Measurements from ENCODE around the gene ANO10. TPM values are rescaled to one million over a fixed set of nuclear protein-coding genes. Genes with fewer than 3 reads are reported as not detected.
"Not testable (repeated sequence)": the region's sequence is repeated elsewhere in the genome, so short reads cannot be mapped to it uniquely, and the experiment has no call there.

ANO10 gene
- total RNA-seq, 1 donor from 2014 or later: 32.0 TPM

GRCh38 chr3:43613976-43614375 is 7.8 kb downstream of the ANO10 start:
- H3K4me1 Mint-ChIP-seq: peaks cover 7% of the 10 kb centered on the region
- no peak for DNase-seq (ENCODE audit: low read depth, low spot score)
- no peak for TF ChIP-seq CTCF (conservative IDR thresholded peaks at IDR 0.05)
- H3K9me3 Mint-ChIP-seq: no peaks in the 10 kb centered on the region
- no peak overlapping the region for H3K4me3 Mint-ChIP-seq
- no peaks in the 10 kb centered on the region for H3K27me3 Mint-ChIP-seq (ENCODE audit: low read depth)
- no peak overlapping the region for H3K27ac Mint-ChIP-seq (ENCODE audit: unreplicated experiment)
- H3K36me3 Mint-ChIP-seq (ENCODE audit: low read depth): no peaks in the 10 kb centered on the region

DNA sequence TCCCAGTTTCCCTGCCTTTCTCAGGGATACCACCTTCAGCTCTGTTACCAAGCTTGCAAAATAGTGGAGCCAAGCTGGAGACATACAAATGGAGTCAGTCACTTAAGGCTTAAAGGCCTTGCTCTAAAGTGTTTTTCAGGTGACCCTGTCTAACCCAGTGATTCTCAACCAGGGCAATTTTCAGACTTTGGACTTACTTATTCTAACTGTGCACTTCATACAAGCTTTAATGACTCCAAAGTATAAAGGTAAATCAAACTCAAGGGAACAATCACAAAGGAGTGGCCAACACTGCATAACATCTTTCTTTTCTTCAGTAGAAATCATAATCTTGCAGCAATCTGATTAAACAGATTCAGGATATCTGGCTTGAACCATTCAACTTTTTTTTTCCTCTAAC is 9.4 kb downstream of the ANO10 start:
- no peaks in the 10 kb centered on the region for H3K27me3 Mint-ChIP-seq (ENCODE audit: low read depth)
- H3K27ac Mint-ChIP-seq (ENCODE audit: unreplicated experiment): no peak overlapping the region
- DNase-seq (ENCODE audit: low read depth, low spot score): no peak

DNA sequence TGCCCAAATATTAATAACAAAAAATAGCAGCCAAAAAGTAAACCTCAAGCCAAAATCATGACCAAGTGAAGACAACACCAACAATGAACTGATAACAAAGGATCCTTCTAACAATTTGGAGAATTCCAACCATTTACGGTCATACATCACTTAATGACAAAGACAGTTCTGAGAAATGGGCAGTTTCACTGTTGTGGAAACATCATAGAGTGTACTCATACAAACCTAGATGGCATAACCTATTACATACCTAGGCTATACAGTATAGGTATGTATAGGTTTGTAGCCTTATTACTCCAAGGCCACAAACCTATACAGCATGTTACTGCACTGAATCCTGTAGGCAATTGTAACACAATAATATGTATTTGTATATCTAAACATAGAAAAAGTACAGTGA is 12.4 kb downstream of the ANO10 start:
- TF ChIP-seq CTCF (conservative IDR thresholded peaks at IDR 0.05): no peak
- DNase-seq (ENCODE audit: low read depth, low spot score): no peak
- H3K27ac Mint-ChIP-seq (ENCODE audit: unreplicated experiment): no peak overlapping the region
- peaks cover 5% of the 10 kb centered on the region for H3K36me3 Mint-ChIP-seq (ENCODE audit: low read depth)
- peaks cover 10% of the 10 kb centered on the region for H3K4me1 Mint-ChIP-seq
- H3K27me3 Mint-ChIP-seq (ENCODE audit: low read depth): no peaks in the 10 kb centered on the region
- no peaks in the 10 kb centered on the region for H3K9me3 Mint-ChIP-seq
- no peak overlapping the region for H3K4me3 Mint-ChIP-seq

More for the DNA sequence above, 9.4 kb downstream of the ANO10 start:
- Mint-ChIP-seq H3K4me3 (no peak overlapping the region), H3K4me1 (peaks cover 3% of the 10 kb centered on the region), H3K9me3 (no peaks in the 10 kb centered on the region), H3K36me3 (ENCODE audit: low read depth) (no peaks in the 10 kb centered on the region)
- no peak for TF ChIP-seq CTCF (conservative IDR thresholded peaks at IDR 0.05)

DNA sequence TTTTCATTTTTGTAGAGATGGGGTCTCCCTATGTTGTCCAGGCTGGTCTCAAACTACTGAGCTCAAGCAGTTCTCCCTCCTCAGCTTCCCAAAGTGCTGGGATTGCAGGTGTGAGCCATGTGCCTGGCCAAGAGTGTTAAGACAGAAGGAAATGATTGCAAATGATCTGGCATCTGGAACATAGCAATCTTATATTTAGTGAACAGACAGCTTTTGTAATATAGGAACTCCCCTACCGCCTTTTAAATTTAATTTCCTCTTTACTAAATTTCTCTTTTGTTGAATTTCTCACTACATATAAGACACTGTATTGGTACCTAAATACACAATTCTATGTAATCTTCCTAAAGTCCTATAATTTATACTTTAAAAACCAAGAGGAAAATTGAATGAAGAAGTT is 13.1 kb downstream of the ANO10 start:
- H3K4me3 Mint-ChIP-seq: no peak overlapping the region
- H3K36me3 Mint-ChIP-seq (ENCODE audit: low read depth): peaks cover 6% of the 10 kb centered on the region

DNA sequence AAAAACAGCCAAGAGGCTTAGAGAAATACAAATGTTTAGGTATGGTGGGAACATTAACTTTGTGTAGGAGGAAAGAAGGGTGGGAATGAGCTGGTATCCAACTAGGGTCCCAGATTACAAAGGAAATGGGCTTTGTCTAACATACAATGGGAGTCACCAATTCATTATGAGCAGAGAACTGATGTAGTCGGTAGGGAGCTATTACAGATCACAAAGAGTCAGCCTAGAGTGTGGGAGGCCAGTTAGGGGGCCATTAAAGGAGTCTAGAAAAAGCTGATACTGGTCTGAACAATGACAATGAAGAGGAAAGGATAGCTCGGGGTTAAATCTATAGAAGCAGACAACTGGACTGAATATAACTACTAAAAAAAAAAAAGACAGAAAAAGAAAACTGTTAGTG is 15.5 kb downstream of the ANO10 start:
- DNase-seq (ENCODE audit: low read depth, low spot score): no peak
- H3K4me1 Mint-ChIP-seq: peaks cover 10% of the 10 kb centered on the region
- H3K4me3 Mint-ChIP-seq: no peak overlapping the region
- H3K27ac Mint-ChIP-seq (ENCODE audit: unreplicated experiment): no peak overlapping the region
- no peak for TF ChIP-seq CTCF (conservative IDR thresholded peaks at IDR 0.05)
- no peaks in the 10 kb centered on the region for H3K9me3 Mint-ChIP-seq
- H3K27me3 Mint-ChIP-seq (ENCODE audit: low read depth): no peaks in the 10 kb centered on the region
- peaks cover 12% of the 10 kb centered on the region for H3K36me3 Mint-ChIP-seq (ENCODE audit: low read depth)

More for the DNA sequence above, 13.1 kb downstream of the ANO10 start:
- TF ChIP-seq CTCF (conservative IDR thresholded peaks at IDR 0.05): no peak
- Mint-ChIP-seq H3K4me1 (peaks cover 10% of the 10 kb centered on the region), H3K9me3 (no peaks in the 10 kb centered on the region), H3K27me3 (ENCODE audit: low read depth) (no peaks in the 10 kb centered on the region), H3K27ac (ENCODE audit: unreplicated experiment) (no peak overlapping the region)
- DNase-seq (ENCODE audit: low read depth, low spot score): no peak

GRCh38 chr3:43599959-43600358 is 21.9 kb downstream of the ANO10 start:
- not testable (repeated sequence) for DNase-seq (ENCODE audit: low read depth, low spot score); H3K4me1 Mint-ChIP-seq; H3K27me3 Mint-ChIP-seq (ENCODE audit: low read depth); H3K9me3 Mint-ChIP-seq; H3K27ac Mint-ChIP-seq (ENCODE audit: unreplicated experiment); H3K4me3 Mint-ChIP-seq
- peaks cover 30% of the 10 kb centered on the region for H3K36me3 Mint-ChIP-seq (ENCODE audit: low read depth)
